K562 (cell line): Measurements from ENCODE around the gene TPCN1. TPM values are rescaled to one million over a fixed set of nuclear protein-coding genes. Genes with fewer than 3 reads are reported as not detected.

ENCODE experiments used
- ATAC-seq: fragments of 200-7000 bp; cut with Tn5 transposase; 3 replicates; pipeline ENCODE4 v1.9.1; 2020; ENCODE audit warnings: moderate library complexity
- BruUV-seq: library from RNA; stranded (reverse); fragments of 400-500 nt; replicated peaks from 2 replicates; lab custom pipeline; 2021; lab: Mats Ljungman, UMichigan
- CTCF ChIA-PET: fragments of 300-600 bp; formaldehyde crosslinking; extraction: SDS; loops from one replicate; lab custom pipeline; 2021; ENCODE audit warnings: low intra/inter-chr PET ratio; lab: Yijun Ruan, JAX
- POLR2A ChIA-PET: fragments of 300-600, 350-650 bp; sonication (Branson Sonifier 250); formaldehyde crosslinking; extraction: SDS; loops from one replicate; lab custom pipeline; 2021; ENCODE audit warnings: antibody characterized with exemption, inconsistent platforms; lab: Yijun Ruan, JAX
- DNase-seq, 4 experiments: peaks; one replicate each; pipeline versions ENCODE4 v3.0.0 to v3.0.0-alpha.2; 2011 to 2018; ENCODE audit warnings: low spot score in 3 of 4, mixed read lengths in 3 of 4; ENCODE audit errors: extremely low read depth in 1 of 4
- FAIRE-seq: peaks from 2 replicates; lab custom pipeline; 2011; peaks lifted over from hg19 to GRCh38; lab: Jason Lieb, UNC
- H2AFZ ChIP-seq: 2 replicates; pipeline ENCODE4 v1.6.0; 2011; ENCODE audit warnings: low read depth, low read length, control low read depth, inconsistent platforms
- H3K27ac ChIP-seq: fragments of 200-600 bp; 3 replicates; pipeline ENCODE4 v1.8.0; 2011; ENCODE audit warnings: low read depth, mild to moderate bottlenecking, control low read depth, inconsistent platforms, low read length, moderate library complexity, mixed read lengths; ENCODE audit errors: extremely low read depth
- H3K27me3 ChIP-seq, 2 experiments: fragments of 300-600 bp in 1 of 2; 2 replicates in 1 of 2; 3 replicates in 1 of 2; pipeline versions ENCODE4 v1.6.0 to v1.8.0; 2011; ENCODE audit warnings: inconsistent platforms in 2 of 2, low read length in 2 of 2, mild to moderate bottlenecking in 1 of 2, mixed read lengths in 1 of 2, moderate library complexity in 1 of 2; ENCODE audit not compliant: control insufficient read depth in 2 of 2, insufficient read depth in 2 of 2
- H3K36me3 ChIP-seq: fragments of 300-600 bp; 3 replicates; pipeline ENCODE4 v1.8.0; 2011; ENCODE audit warnings: mild to moderate bottlenecking, low read length, inconsistent platforms; ENCODE audit not compliant: control insufficient read depth, insufficient read depth
- H3K4me1 ChIP-seq, 2 experiments: fragments of 200-600 bp in 1 of 2; replicated peaks in 1 of 2; 2 replicates in 1 of 2; 3 replicates in 1 of 2; pipeline versions ENCODE4 v1.5.1 to v1.8.0; 2011; ENCODE audit warnings: inconsistent platforms in 2 of 2, low read length in 2 of 2, mild to moderate bottlenecking in 1 of 2, mixed read lengths in 1 of 2, moderate library complexity in 1 of 2; ENCODE audit not compliant: control insufficient read depth in 2 of 2, insufficient read depth in 2 of 2
- H3K4me2 ChIP-seq: 2 replicates; pipeline ENCODE4 v1.6.1; 2011; ENCODE audit warnings: low read length, control low read depth, inconsistent platforms, mixed read lengths; ENCODE audit not compliant: insufficient read depth
- H3K4me3 ChIP-seq: fragments of 200-600 bp; sonication (generic), shearing (Covaris generic); 2 replicates; pipeline ENCODE4 v1.5.1; 2016; ENCODE audit warnings: control low read depth, inconsistent platforms
- H3K79me2 ChIP-seq: fragments of 200-600 bp; 3 replicates; pipeline ENCODE4 v1.8.0; 2011; ENCODE audit warnings: low read length, inconsistent platforms; ENCODE audit not compliant: control insufficient read depth, insufficient read depth
- H3K9ac ChIP-seq, 2 experiments: 2 replicates each; pipeline versions ENCODE4 v1.6.0 to v1.6.1; 2011; ENCODE audit warnings: low read depth in 2 of 2, low read length in 2 of 2, control low read depth in 1 of 2, inconsistent platforms in 1 of 2, mild to moderate bottlenecking in 1 of 2, mixed read lengths in 1 of 2; ENCODE audit not compliant: insufficient read depth in 1 of 2
- H3K9me1 ChIP-seq: one replicate; pipeline ENCODE4 v1.6.0; 2011; ENCODE audit warnings: inconsistent platforms, mild to moderate bottlenecking, low read length, moderate library complexity; ENCODE audit not compliant: control insufficient read depth, insufficient read depth
- H3K9me3 ChIP-seq: replicated peaks from 2 replicates; pipeline ENCODE4 v1.5.1; 2011; ENCODE audit warnings: low read depth, low read length, inconsistent platforms; ENCODE audit not compliant: control insufficient read depth, insufficient read depth
- H4K20me1 ChIP-seq: replicated peaks from 2 replicates; pipeline ENCODE4 v1.6.1; 2011; ENCODE audit warnings: low read length, inconsistent platforms, mixed read lengths; ENCODE audit not compliant: control insufficient read depth, insufficient read depth
- C11orf30 ChIP-seq: fragments of 450-650 bp; IDR thresholded peaks from 2 replicates; pipeline ENCODE4 v1.6.1; 2016; ENCODE audit warnings: low read depth, mild to moderate bottlenecking
- PML ChIP-seq: IDR thresholded peaks from 2 replicates; pipeline ENCODE4 v1.6.1; 2012; ENCODE audit warnings: low read length, inconsistent platforms
- YY1 ChIP-seq, 3 experiments: IDR thresholded peaks; 2 replicates each; pipeline ENCODE4 v1.6.1; 2011; ENCODE audit warnings: low read length in 2 of 3, mild to moderate bottlenecking in 2 of 3, moderate library complexity in 2 of 3, borderline replicate concordance in 1 of 3, control low read depth in 1 of 3, low read depth in 1 of 3; ENCODE audit not compliant: insufficient read depth in 3 of 3, insufficient replicate concordance in 2 of 3, control insufficient read depth in 1 of 3, insufficient read length in 1 of 3; ENCODE audit errors: extremely low read depth in 1 of 3
- WGBS: fragments of 100-300 bp; shearing (Covaris generic); methylation state at CpG from one replicate; pipeline ENCODE4 v1.1.6; 2016; ENCODE audit warnings: low coverage, mixed read lengths; ENCODE audit not compliant: insufficient coverage; ENCODE audit errors: missing lambda C conversion rate; 5-methylcytosine and 5-hydroxymethylcytosine counted together
- in situ Hi-C: fragments of 300-500 bp; cut with MboI; formaldehyde crosslinking; loops from 4 replicates; pipeline ENCODE4 v1.15.0; 2018; ENCODE audit warnings: inconsistent platforms, mixed read lengths
- intact Hi-C: fragments of 100-400 bp; cut with micrococcal nuclease; formaldehyde crosslinking; loops from 2 replicates; pipeline ENCODE4 v1.14.2; 2022
- polyA plus RNA-seq, 8 experiments: library from polyadenylated mRNA; depleted of rRNA in 4 of 8; stranded (reverse) in 5 of 8; unstranded in 3 of 8; fragments of >200 nt; fragmentation: Nextera tagmentation in 2 of 8; fragmentation: Illumina TruSeq in 1 of 8; extraction: Ambion mirVana in 2 of 8; extraction: Trizol in 1 of 8; gene quantifications; 2 replicates each; pipeline versions ENCODE4 v1.2.1 to v1.2.3, GENCODE V29; 2011 to 2014; ENCODE audit warnings: inconsistent platforms in 1 of 8, missing spikeins in 1 of 8
- total RNA-seq, 7 experiments: library from RNA; depleted of rRNA in 6 of 7; stranded (reverse); fragments of >200 nt in 6 of 7; fragmentation: Illumina TruSeq in 2 of 7; extraction: Trizol in 2 of 7; gene quantifications; 2 replicates each; pipeline versions ENCODE4 v1.2.1 to v1.2.3, GENCODE V29; 2011 to 2021; ENCODE audit warnings: low replicate concordance in 1 of 7

The TPCN1 gene
- total and polyA plus RNA-seq, 9 of the 15 experiments (the other 6 are each of a cell fraction or from before 2014, with no cell fraction given): 0.80 to 23.8 (median 7.4) TPM

DNA sequence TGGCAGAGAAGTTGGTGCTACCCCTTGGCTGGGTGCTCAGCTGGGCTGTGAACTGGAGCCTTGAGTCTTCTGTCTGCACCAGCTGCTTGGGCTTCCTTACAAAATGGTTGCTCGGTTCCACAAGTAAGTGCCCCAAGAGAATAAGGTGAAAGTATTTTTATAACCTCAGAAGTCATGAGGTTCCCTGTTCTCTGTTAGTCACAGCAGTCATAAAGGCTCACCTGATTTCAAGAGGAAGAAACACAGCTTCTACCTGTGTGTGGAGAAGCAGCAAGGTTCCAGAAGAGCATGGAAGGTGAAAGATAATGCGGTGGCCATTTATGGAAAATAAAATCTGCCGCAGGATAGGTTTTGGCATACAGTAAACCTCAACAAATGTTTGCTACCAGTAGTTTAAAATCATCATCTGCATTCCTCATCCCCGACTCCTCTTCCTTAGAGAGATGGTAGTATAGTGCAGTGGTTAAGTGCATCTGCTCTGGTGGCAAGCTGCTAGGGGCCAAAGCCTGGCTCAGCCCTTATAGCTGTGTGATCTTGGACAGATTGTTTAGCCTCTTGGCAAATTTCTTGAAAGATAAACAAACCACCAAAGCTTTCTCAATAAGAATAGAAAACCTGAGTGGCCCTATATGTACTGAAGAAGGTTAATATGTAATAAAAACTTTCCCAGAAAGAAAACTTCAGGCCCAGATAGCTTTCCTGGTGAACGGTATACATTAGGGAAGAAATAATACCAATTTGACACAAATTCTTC is 32.4 kb downstream of the TPCN1 start:
- Histone ChIP-seq H3K4me1 (peaks cover 0 to 2% of the 10 kb centered on the region in 2 experiments; a peak in 1 of 5 replicates), H3K36me3 (peaks cover 17% of the 10 kb centered on the region; the same call in 2 of the 3 replicates), H3K27me3 (no peaks in the 10 kb centered on the region), H3K4me3 (no peak overlapping the region), H3K9ac (no peak overlapping the region), H4K20me1 (no peaks in the 10 kb centered on the region), H3K9me3 (peaks cover 2% of the 10 kb centered on the region; the same call in 1 of the 2 replicates), H3K27ac (no peak overlapping the region), H3K9me1 (no peaks in the 10 kb centered on the region), H3K4me2 (no peak overlapping the region), H2AFZ (no peak overlapping the region), H3K79me2 (no peaks in the 10 kb centered on the region)
- no peak for ATAC-seq
- no TSS peak for BruUV-seq
- ChIA-PET CTCF (no interaction called here), POLR2A (interaction anchor here (0.6 to 0.8 kb wide), 2 partner anchors 12 to 67 kb away, joined by 3 to 4 read pairs; no protein-coding TSS in a partner anchor)
- TF ChIP-seq C11orf30 (no peak), PML (no peak), YY1 (IDR thresholded peaks at IDR 0.05; ENCODE audit: borderline replicate concordance in 1 of 3, control insufficient read depth in 1 of 3, extremely low read depth in 1 of 3, insufficient read depth in 3 of 3, insufficient read length in 1 of 3, insufficient replicate concordance in 2 of 3, low read depth in 1 of 3, low read length in 2 of 3) (peak in 1 of 3 experiments; percentile 45)
- no peak for FAIRE-seq
- intact Hi-C loops: no loop called here
- no peak for DNase-seq
- in situ Hi-C loops: no loop called here
- 85% methylated on average over 5 of the region's 5 CpGs for WGBS
